Natural killer cell (primary cell): ENCODE results near the gene INHBB. TPM values are rescaled to one million over a fixed set of nuclear protein-coding genes. Genes with fewer than 3 reads are reported as not detected.

Source experiments
- ATAC-seq, 3 donors: fragments of 150-1000 bp in 2 of 3; fragments of 200-7000 bp in 1 of 3; cut with Tn5 transposase; 1 replicate in 1 of 3; 2 replicates in 2 of 3; pipeline ENCODE4 v1.10.0; 2021; ENCODE audit warnings: mild to moderate bottlenecking in 2 of 3, moderate library complexity in 2 of 3
- DNase-seq, 2 donors: peaks; one replicate each; pipeline versions ENCODE4 v3.0.0 to v3.0.0-alpha.2; 2013 to 2021; ENCODE audit warnings: mixed read lengths in 1 of 2
- H3K27ac ChIP-seq: one replicate; pipeline ENCODE4 v1.5.1; 2013; ENCODE audit warnings: mild to moderate bottlenecking, low read length
- H3K27me3 ChIP-seq: one replicate; pipeline ENCODE4 v1.6.1; 2013; ENCODE audit warnings: low read length; ENCODE audit not compliant: control insufficient read depth, insufficient read depth
- H3K36me3 ChIP-seq: one replicate; pipeline ENCODE4 v1.6.1; 2013; ENCODE audit warnings: low read length; ENCODE audit not compliant: control insufficient read depth, insufficient read depth
- H3K4me1 ChIP-seq: one replicate; pipeline ENCODE4 v1.6.1; 2013; ENCODE audit warnings: low read length; ENCODE audit not compliant: control insufficient read depth, insufficient read depth
- H3K4me3 ChIP-seq: one replicate; pipeline ENCODE4 v1.5.1; 2013; ENCODE audit warnings: low read length
- H3K9me3 ChIP-seq: one replicate; pipeline ENCODE4 v1.6.1; 2013; ENCODE audit warnings: low read length; ENCODE audit not compliant: control insufficient read depth, insufficient read depth
- H3K27ac Mint-ChIP-seq, 2 donors: one replicate each; pipeline ENCODE4 v1.8.0; 2022; ENCODE audit warnings: mild to moderate bottlenecking in 2 of 2, mixed read lengths in 2 of 2, moderate library complexity in 1 of 2
- H3K27me3 Mint-ChIP-seq, 2 donors: one replicate each; pipeline ENCODE4 v1.8.0; 2022; ENCODE audit warnings: low read depth in 2 of 2, mixed read lengths in 2 of 2
- H3K36me3 Mint-ChIP-seq: one replicate; pipeline ENCODE4 v1.8.0; 2022; ENCODE audit warnings: mixed read lengths
- H3K4me1 Mint-ChIP-seq, 2 donors: one replicate each; pipeline ENCODE4 v1.8.0; 2022; ENCODE audit warnings: mixed read lengths in 2 of 2
- H3K4me3 Mint-ChIP-seq: one replicate; pipeline ENCODE4 v1.8.0; 2022; ENCODE audit warnings: mild to moderate bottlenecking, moderate library complexity, mixed read lengths
- H3K9me3 Mint-ChIP-seq, 2 donors: one replicate each; pipeline ENCODE4 v1.8.0; 2022; ENCODE audit warnings: mixed read lengths in 2 of 2
- WGBS: methylation state at CpG from one replicate; pipeline ENCODE4 v1.1.7; 2013; ENCODE audit warnings: missing lambda C conversion rate; ENCODE audit not compliant: insufficient coverage; 5-methylcytosine and 5-hydroxymethylcytosine counted together
- intact Hi-C: fragments of 100-400 bp; cut with micrococcal nuclease; formaldehyde crosslinking; loops from one replicate; pipeline ENCODE4 v1.14.2; 2022
- total RNA-seq, 4 donors: library from RNA; stranded (reverse); fragments of 120-200 nt in 1 of 4; gene quantifications; one replicate each; pipeline versions ENCODE4 v1.2.3 to v1.2.4, GENCODE V29; 2013 to 2022
- TF ChIP-seq, protein P1 (sequence below): fragments of 200-600 bp; IDR thresholded peaks from one replicate; pipeline ENCODE4 v1.8.0; 2022; ENCODE audit warnings: antibody characterized with exemption

INHBB gene
- total RNA-seq, 3 donors from 2014 or later (not counting 1 experiment from before 2014, with no cell fraction given) = 0.07 to 0.10 TPM; not detected in 1

DNA sequence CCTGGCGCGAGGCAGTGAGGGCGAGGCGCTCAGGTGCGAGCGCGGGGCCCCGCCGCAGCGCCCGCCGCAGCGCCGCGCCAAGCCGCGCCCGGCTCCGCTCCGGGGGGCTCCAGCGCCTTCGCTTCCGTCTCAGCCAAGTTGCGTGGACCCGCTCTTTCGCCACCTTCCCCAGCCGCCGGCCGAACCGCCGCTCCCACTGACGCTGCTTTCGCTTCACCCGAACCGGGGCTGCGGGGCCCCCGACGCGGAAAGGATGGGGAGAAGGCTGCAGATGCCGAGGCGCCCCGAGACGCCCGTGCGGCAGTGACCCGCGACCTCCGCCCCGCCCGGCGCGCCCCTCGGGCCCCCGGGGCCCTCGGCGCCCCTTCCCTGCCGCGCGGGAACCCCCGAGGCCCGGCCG, 328 bp upstream of the INHBB start:
- Mint-ChIP-seq H3K9me3 (no peaks in the 10 kb centered on the region), H3K36me3 (no peaks in the 10 kb centered on the region), H3K27ac (no peak overlapping the region), H3K4me3 (peak overlapping the region; percentile 75), H3K4me1 (peaks cover 7 to 18% of the 10 kb centered on the region in 2 donors), H3K27me3 (peaks cover 41 to 46% of the 10 kb centered on the region in 2 donors)
- Histone ChIP-seq H3K9me3 (no peaks in the 10 kb centered on the region), H3K27ac (no peak overlapping the region), H3K27me3 (peaks cover 34% of the 10 kb centered on the region), H3K36me3 (no peaks in the 10 kb centered on the region), H3K4me3 (no peak overlapping the region), H3K4me1 (peaks cover 30% of the 10 kb centered on the region)
- DNase-seq (no peak), ATAC-seq (peak in 2 of 3 donors; percentile 13 to 19)
- under 1% methylated on average over 62 of the region's 62 CpGs for WGBS
- TF ChIP-seq, protein P1, sequence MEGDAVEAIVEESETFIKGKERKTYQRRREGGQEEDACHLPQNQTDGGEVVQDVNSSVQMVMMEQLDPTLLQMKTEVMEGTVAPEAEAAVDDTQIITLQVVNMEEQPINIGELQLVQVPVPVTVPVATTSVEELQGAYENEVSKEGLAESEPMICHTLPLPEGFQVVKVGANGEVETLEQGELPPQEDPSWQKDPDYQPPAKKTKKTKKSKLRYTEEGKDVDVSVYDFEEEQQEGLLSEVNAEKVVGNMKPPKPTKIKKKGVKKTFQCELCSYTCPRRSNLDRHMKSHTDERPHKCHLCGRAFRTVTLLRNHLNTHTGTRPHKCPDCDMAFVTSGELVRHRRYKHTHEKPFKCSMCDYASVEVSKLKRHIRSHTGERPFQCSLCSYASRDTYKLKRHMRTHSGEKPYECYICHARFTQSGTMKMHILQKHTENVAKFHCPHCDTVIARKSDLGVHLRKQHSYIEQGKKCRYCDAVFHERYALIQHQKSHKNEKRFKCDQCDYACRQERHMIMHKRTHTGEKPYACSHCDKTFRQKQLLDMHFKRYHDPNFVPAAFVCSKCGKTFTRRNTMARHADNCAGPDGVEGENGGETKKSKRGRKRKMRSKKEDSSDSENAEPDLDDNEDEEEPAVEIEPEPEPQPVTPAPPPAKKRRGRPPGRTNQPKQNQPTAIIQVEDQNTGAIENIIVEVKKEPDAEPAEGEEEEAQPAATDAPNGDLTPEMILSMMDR = no peak
- intact Hi-C loops = loop anchor here (10.0 kb wide), 1 partner anchor 329 kb away; no protein-coding TSS in a partner anchor

DNA sequence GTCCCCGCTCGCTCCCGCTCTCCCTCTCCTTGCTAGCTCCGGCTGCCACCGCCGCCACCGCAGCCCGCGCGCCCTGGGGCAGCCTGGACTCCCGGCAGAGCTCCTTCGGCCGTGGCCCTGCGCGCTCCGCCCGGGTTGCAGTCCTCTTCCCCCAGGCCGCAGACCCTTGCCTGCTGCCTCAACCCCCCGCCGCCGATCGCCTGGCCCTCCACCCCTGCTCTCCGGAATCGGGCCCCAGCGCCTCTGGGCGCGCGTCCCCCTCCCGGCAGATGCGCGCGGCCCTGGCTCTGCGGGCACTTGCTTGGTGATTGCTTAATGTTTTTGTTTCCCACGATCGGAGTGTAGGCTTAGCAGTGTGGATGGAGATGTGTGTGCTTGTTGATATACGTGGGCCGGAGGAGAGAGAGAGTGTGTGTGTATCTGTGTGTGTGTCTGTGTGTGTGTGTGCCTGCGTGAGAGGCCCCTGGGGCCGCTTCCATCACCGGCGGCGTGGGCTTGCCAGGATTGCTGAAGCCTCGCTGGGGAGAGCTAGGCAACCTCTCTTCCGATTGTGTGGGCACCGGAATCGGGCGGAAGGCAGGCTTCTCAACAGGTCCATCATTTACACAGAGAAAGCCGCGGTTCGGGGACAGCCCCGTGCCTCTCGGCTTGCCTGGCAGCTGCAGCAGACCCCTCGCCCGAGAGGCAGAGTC, 877 bp downstream of the INHBB start:
- intact Hi-C loops = loop anchor here (10.0 kb wide), 1 partner anchor 328 kb away; no protein-coding TSS in a partner anchor
- DNase-seq = peak in 1 of 2 donors; percentile 19
- Mint-ChIP-seq H3K4me3 (peak overlapping the region; percentile 40), H3K36me3 (no peaks in the 10 kb centered on the region), H3K27ac (no peak overlapping the region), H3K27me3 (peaks cover 42 to 46% of the 10 kb centered on the region in 2 donors), H3K9me3 (no peaks in the 10 kb centered on the region), H3K4me1 (peaks cover 7 to 18% of the 10 kb centered on the region in 2 donors)
- H3K27me3 ChIP-seq = peaks cover 26% of the 10 kb centered on the region
- H3K4me1 ChIP-seq = peaks cover 30% of the 10 kb centered on the region
- H3K36me3 ChIP-seq = no peaks in the 10 kb centered on the region
- no peaks in the 10 kb centered on the region for H3K9me3 ChIP-seq
- no peak overlapping the region for H3K4me3 ChIP-seq
- TF ChIP-seq, protein P1 = no peak
- WGBS = 4% methylated on average over 54 of the region's 54 CpGs
- no peak for ATAC-seq
- no peak overlapping the region for H3K27ac ChIP-seq

DNA sequence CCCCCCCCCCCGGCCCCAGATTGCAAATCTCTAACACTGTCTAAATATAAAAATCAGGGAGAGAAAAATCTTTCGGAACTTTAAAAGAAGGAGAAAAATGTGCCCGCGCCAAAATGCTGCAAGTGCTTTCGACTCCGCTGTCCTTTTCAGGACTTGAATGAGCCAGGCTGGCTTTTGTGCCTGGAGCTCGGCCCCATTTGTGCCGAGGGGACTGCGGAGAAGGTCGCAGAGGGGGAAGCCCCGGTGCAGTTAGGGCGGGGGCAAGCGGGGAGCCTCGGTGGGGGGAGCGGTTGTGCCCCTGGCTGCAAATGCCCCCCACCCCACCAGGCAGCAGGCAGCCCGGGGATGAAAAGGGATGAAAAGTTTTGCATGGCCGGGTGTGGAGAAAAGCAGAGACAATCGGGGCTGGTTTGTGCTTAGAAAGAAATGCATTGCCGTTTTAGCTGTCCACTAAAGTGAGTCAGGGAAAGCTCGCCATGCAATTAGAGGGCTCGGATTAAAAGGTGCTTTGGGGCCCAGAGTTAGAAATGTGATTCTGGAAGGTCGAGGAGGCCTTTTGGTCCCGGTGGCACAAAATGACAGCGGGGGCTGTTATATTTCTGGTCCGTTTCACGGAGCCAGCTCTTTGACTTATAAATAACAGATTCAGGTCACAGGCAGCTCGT, 1.6 kb downstream of the INHBB start:
- TF ChIP-seq, protein P1 = no peak
- Histone ChIP-seq H3K9me3 (no peaks in the 10 kb centered on the region), H3K27ac (no peak overlapping the region), H3K4me3 (no peak overlapping the region), H3K4me1 (peaks cover 30% of the 10 kb centered on the region), H3K36me3 (no peaks in the 10 kb centered on the region), H3K27me3 (peaks cover 20% of the 10 kb centered on the region)
- H3K36me3 Mint-ChIP-seq = no peaks in the 10 kb centered on the region
- no peaks in the 10 kb centered on the region for H3K9me3 Mint-ChIP-seq
- ATAC-seq = no peak
- peaks cover 41 to 42% of the 10 kb centered on the region in 2 donors for H3K27me3 Mint-ChIP-seq
- intact Hi-C loops = loop anchor here (10.0 kb wide), 1 partner anchor 327 kb away; no protein-coding TSS in a partner anchor
- no peak overlapping the region for H3K27ac Mint-ChIP-seq
- peak in 1 of 2 donors; percentile 15 for DNase-seq
- H3K4me1 Mint-ChIP-seq = peaks cover 7 to 18% of the 10 kb centered on the region in 2 donors
- 6% methylated on average over 24 of the region's 27 CpGs for WGBS
- H3K4me3 Mint-ChIP-seq = peak overlapping the region; percentile 47
